NCI-H526 (cell line): Measurements from ENCODE around the gene MAMSTR.

ENCODE experiments used
- DNase-seq, 2 experiments: peaks; one replicate each; lab custom pipeline; 2025; lab: John Stamatoyannopoulos, UW

The MAMSTR gene

GRCh38 chr19:48746110-48746509 lies 26.6 kb upstream of the MAMSTR start:
- no peak for DNase-seq

GRCh38 chr19:48745208-48745995 lies 25.9 kb upstream of the MAMSTR start:
- peak; percentile 26 to 79 for DNase-seq

- DNase-seq, result no peak
These were observed 22.6 kb upstream of the MAMSTR start for GRCh38 chr19:48742096-48742495.

- peak in 1 of 2 experiments; percentile 71 for DNase-seq
These were observed 21.8 kb upstream of the MAMSTR start for GRCh38 chr19:48741129-48741999.

- no peak for DNase-seq
These were observed 20.8 kb upstream of the MAMSTR start, which contains the start of gene RASIP1 for GRCh38 chr19:48740164-48740972. Gene RASIP1 (minus strand): TSS chr19:48740610. CDS start chr19:48740282, 328 bp downstream.

GRCh38 chr19:48739404-48740163 lies 20.1 kb upstream of the MAMSTR start:
- DNase-seq, result peak in 1 of 2 experiments; percentile 35

- DNase-seq, result peak; percentile 75 to 96
These were observed 19.3 kb upstream of the MAMSTR start for GRCh38 chr19:48738557-48739403.

GRCh38 chr19:48737360-48737998 lies 18.0 kb upstream of the MAMSTR start:
- DNase-seq, result peak in 1 of 2 experiments; percentile 28

GRCh38 chr19:48735031-48735615 lies 15.6 kb upstream of the MAMSTR start:
- peak; percentile 75 to 87 for DNase-seq

GRCh38 chr19:48734625-48735024 lies 15.1 kb upstream of the MAMSTR start:
- no peak for DNase-seq

GRCh38 chr19:48731452-48731851 lies 11.9 kb upstream of the MAMSTR start:
- no peak for DNase-seq

- no peak for DNase-seq
These were observed 9.6 kb upstream of the MAMSTR start for GRCh38 chr19:48728911-48729664.

GRCh38 chr19:48726556-48726955 lies 7.0 kb upstream of the MAMSTR start:
- no peak for DNase-seq

GRCh38 chr19:48724796-48725753 lies 5.5 kb upstream of the MAMSTR start:
- peak; percentile 33 to 54 for DNase-seq

- no peak for DNase-seq
These were observed 2.7 kb upstream of the MAMSTR start for GRCh38 chr19:48722196-48722708.

- peak; percentile 97 to 99 for DNase-seq
These were observed 1.2 kb upstream of the MAMSTR start for GRCh38 chr19:48720613-48721296.

GRCh38 chr19:48720251-48720612 lies 707 bp upstream of the MAMSTR start:
- DNase-seq, result no peak
